Measurements from ENCODE around the gene PIP5K1B. TPM values are rescaled to one million over a fixed set of nuclear protein-coding genes. Genes with fewer than 3 reads are reported as not detected.
A peak's percentile ranks its signal among the peaks of the same experiment; 100 is the strongest.

The PIP5K1B gene
- total and polyA plus RNA-seq, 10 of the 15 experiments (the other 5 are each of a cell fraction or from before 2014, with no cell fraction given), result 6.8 to 16.3 (median 10.6) TPM

- 27% methylated on average over 10 of the region's 10 CpGs for WGBS (ENCODE audit: insufficient coverage, insufficient replicate concordance, low lambda C conversion rate, missing lambda C conversion rate)
- RAD21 ChIA-PET (ENCODE audit: unreplicated experiment), result interaction anchor here (0.5 to 3.1 kb wide), 23 partner anchors 16 to 491 kb away, joined by 3 to 44 read pairs (median 4); no protein-coding TSS in a partner anchor
- TF ChIP-seq CHD1 (IDR thresholded peaks at IDR 0.05; ENCODE audit: low read depth, low read length) (0 out of 2 replicates have a peak, but pooled peaks have one; percentile 46), LARP7 (IDR thresholded peaks at IDR 0.05) (peak; percentile 15; the same call in 1 of the 2 replicates), SMC3 (IDR thresholded peaks at IDR 0.05; ENCODE audit: borderline replicate concordance, low read length) (peak; percentile 94), ESRRA (IDR thresholded peaks at IDR 0.05; ENCODE audit: low read length) (no peak), PBX3 (IDR thresholded peaks at IDR 0.05; ENCODE audit: insufficient replicate concordance, low read depth, low read length) (no peak), CEBPZ (IDR thresholded peaks at IDR 0.05; ENCODE audit: low read depth, low read length) (0 out of 2 replicates have a peak, but pooled peaks have one; percentile 6), SREBF2 (IDR thresholded peaks at IDR 0.05; ENCODE audit: low read length) (no peak), POLR2AphosphoS5 (IDR thresholded peaks at IDR 0.05; ENCODE audit: low read length) (no peak), CTCF (IDR thresholded peaks at IDR 0.05 in 2 of 3, conservative IDR thresholded peaks at IDR 0.05 in 1 of 3; ENCODE audit: control insufficient read depth in 2 of 3, extremely low read depth in 1 of 3, insufficient read depth in 1 of 3, low read depth in 3 of 3, low read length in 3 of 3) (peak; percentile 84 to 91 (median 89)), SIN3A (IDR thresholded peaks at IDR 0.05; ENCODE audit: low read depth, low read length) (no peak), ZNF24 (IDR thresholded peaks at IDR 0.05) (peak; percentile 56), SMARCA5 (IDR thresholded peaks at IDR 0.05) (peak; percentile 70; the same call in 1 of the 2 replicates), RELA (IDR thresholded peaks at IDR 0.05; ENCODE audit: borderline replicate concordance, partially characterized antibody) (peak; percentile 34), BHLHE40 (IDR thresholded peaks at IDR 0.05; ENCODE audit: borderline replicate concordance in 1 of 2, low read depth in 2 of 2, low read length in 1 of 2) (peak; percentile 52 to 53; a peak in 2 of 4 replicates), POU2F2 (IDR thresholded peaks at IDR 0.05; ENCODE audit: borderline replicate concordance, low read depth, low read length) (0 out of 3 replicates have a peak, but pooled peaks have one; percentile 20), YY1 (IDR thresholded peaks at IDR 0.05; ENCODE audit: low read depth, low read length) (peak; percentile 75; the same call in 1 of the 2 replicates), ZSCAN29 (IDR thresholded peaks at IDR 0.05) (no peak)
Observed at GRCh38 chr9:68999393-69000105, 294.5 kb downstream of the PIP5K1B start.

More at GRCh38 chr9:68999393-69000105, 294.5 kb downstream of the PIP5K1B start:
- CTCF ChIA-PET, result interaction anchor here (0.6 to 4.4 kb wide), 57 partner anchors 9 to 570 kb away, joined by 3 to 39 read pairs (median 4); partner anchors contain the start of gene PIP5K1B
- Histone ChIP-seq H3K4me3 (no peak overlapping the region), H3K27me3 (replicated peaks in 1 of 2; ENCODE audit: control insufficient read depth in 2 of 2, insufficient read depth in 2 of 2, low read length in 1 of 2) (no peaks in the 10 kb centered on the region), H2AFZ (ENCODE audit: control insufficient read depth, low read depth, low read length) (no peak overlapping the region; the same call in 1 of the 2 replicates), H4K20me1 (ENCODE audit: control insufficient read depth, insufficient read depth) (no peaks in the 10 kb centered on the region), H3K79me2 (ENCODE audit: control insufficient read depth, insufficient read depth, low read length) (no peaks in the 10 kb centered on the region), H3K36me3 (ENCODE audit: control insufficient read depth in 2 of 2, insufficient read depth in 2 of 2, low read length in 1 of 2) (no peaks in the 10 kb centered on the region), H3K27ac (ENCODE audit: control insufficient read depth, insufficient read depth) (no peak overlapping the region), H3K9me3 (replicated peaks; ENCODE audit: control insufficient read depth, insufficient read depth, low read length) (no peaks in the 10 kb centered on the region), H3K9ac (ENCODE audit: control insufficient read depth, insufficient read depth, low read length) (no peak overlapping the region), H3K4me1 (ENCODE audit: control insufficient read depth, insufficient read depth, low read length) (peaks cover 11% of the 10 kb centered on the region), H3K4me2 (ENCODE audit: control insufficient read depth, insufficient read depth) (no peak overlapping the region)
- SMC1A ChIA-PET (ENCODE audit: uncharacterized antibody, unreplicated experiment), result interaction anchor here (0.5 to 2.2 kb wide), 32 partner anchors 13 to 421 kb away, joined by 3 to 15 read pairs (median 4); no protein-coding TSS in a partner anchor
- BruUV-seq (replicated peaks), result no TSS peak
- DNase-seq (ENCODE audit: low read depth, low spot score), result peak; percentile 66
- intact Hi-C loops (cut with micrococcal nuclease; ENCODE audit: unreplicated experiment), result loop anchor here (1.0 to 5.0 kb wide), 8 partner anchors 47 to 415 kb away; partner anchors contain the start of gene PIP5K1B
- peak; percentile 98 for FAIRE-seq
- in situ Hi-C loops (cut with MboI), result loop anchor here (5.0 to 10.0 kb wide), 5 partner anchors 152 to 417 kb away; partner anchors contain the start of gene PIP5K1B
- peak; percentile 99 for ATAC-seq
- POLR2A ChIA-PET, result no interaction called here
